Lower leg skin (tissue), 3 donors: ENCODE measurements around the gene ZNF160.

Experiments used
- CTCF ChIP-seq, 3 donors: fragments of 450-650 bp; IDR thresholded peaks; one replicate each; pipeline ENCODE4 v1.5.1; 2016; ENCODE audit warnings: antibody characterized with exemption in 3 of 3, mild to moderate bottlenecking in 3 of 3, moderate library complexity in 2 of 3
- POLR2A ChIP-seq, 2 donors: fragments of 450-650 bp; IDR thresholded peaks; one replicate each; pipeline ENCODE4 v1.6.1; 2016 to 2017; ENCODE audit warnings: antibody characterized with exemption in 2 of 2, mild to moderate bottlenecking in 1 of 2, moderate library complexity in 1 of 2

- TF ChIP-seq CTCF (IDR thresholded peaks at IDR 0.05): no peak
- TF ChIP-seq POLR2A (IDR thresholded peaks at IDR 0.05): no peak
These were observed 27.9 kb upstream of the ZNF160 start for GRCh38 chr19:53131085-53131590.
